HK-2 (cell line): ENCODE measurements around the gene OBSL1.

Experiments
- DNase-seq: peaks from one replicate; pipeline ENCODE4 v3.0.0-alpha.2; 2018; ENCODE audit not compliant: unreplicated experiment

The OBSL1 gene

DNA sequence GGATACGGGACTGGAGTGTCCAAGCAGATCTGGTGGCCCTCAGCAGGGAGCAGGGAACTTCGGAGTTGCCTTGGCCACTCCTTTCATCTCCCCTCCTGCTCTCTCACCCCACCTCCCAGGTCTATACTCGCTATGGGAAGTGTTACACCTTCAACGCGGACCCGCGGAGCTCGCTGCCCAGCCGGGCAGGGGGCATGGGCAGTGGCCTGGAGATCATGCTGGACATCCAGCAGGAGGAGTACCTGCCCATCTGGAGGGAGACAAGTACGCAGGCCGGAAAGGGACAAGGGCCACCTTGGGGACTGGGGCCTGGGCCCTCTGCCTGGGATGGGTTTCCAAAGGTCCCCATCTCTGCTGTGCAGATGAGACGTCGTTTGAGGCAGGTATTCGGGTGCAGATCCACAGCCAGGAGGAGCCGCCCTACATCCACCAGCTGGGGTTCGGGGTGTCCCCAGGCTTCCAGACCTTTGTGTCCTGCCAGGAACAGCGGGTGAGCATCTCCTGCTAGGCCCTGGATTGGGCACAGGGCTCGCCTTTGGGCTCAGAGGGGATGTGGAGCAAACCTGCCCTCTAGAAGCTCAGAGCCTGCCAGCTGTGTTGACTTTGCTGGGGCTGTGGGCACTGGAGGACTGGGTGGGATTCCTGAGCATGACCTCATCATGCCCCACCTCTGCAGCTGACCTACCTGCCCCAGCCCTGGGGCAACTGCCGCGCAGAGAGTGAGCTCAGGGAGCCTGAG, 39.5 kb downstream of the OBSL1 start:
- no peak for DNase-seq

DNA sequence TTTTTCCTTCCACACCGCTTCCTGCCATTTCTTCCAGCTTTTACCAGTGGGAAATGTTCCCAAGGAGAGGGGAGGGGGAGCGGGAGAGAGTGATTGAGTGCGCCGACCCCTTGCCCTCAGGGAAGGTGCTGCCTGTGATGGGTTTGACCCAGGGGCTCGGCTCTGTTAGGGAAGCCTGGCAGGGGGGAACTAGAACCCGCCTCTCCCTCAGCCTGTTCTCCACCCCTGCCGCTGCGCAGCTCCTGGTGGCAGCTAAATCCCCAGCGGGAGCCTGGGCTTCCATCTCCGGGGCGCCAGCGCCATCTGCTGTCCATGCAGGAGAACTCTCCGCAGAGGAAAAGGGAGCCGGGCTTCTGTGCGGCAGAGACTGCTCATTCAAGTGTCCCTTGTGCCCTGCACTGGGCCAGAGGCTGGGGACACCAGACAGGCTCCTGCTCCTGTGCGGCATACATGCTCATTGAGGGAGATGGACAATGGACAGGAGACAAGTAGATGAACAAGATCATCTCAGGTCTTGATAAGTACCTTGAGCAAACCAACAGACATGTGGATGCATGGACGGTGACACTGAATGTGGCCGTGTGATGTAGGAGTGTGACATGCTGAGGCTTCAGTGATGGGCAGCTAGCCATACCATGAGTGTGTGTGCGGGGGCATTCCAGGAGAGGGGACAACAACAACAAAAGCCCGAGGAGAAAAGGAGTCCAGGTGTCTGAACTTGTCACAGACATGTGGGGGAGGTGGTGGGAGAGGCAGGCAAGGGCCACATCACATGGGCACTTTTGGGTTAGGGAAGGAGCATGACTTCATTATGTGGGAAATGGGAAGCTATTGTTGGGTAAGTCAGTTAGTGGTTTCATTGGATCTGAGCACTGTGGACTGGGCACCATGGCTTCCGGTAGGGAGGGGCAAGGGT, 41.0 kb downstream of the OBSL1 start:
- peak; percentile 90 for DNase-seq

DNA sequence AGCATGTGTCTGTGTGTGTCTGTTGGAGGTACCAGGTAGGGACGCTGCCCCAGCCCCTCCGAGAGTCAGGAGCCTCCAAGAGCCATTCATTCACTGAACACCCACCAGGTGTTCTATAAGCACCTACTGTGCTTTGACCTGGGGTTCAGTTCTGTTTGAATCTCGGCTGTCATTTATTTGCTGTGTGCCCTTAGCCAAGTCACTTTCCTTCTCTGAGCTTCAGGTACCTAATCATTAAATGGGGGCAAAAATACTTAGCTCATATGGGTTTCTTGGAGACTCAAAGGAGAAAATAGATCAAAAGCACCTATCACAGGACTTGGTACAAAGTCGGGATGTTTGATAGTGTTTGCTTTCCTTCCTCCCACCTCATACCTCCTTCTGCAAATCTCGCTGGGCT, 43.9 kb downstream of the OBSL1 start:
- DNase-seq = no peak

DNA sequence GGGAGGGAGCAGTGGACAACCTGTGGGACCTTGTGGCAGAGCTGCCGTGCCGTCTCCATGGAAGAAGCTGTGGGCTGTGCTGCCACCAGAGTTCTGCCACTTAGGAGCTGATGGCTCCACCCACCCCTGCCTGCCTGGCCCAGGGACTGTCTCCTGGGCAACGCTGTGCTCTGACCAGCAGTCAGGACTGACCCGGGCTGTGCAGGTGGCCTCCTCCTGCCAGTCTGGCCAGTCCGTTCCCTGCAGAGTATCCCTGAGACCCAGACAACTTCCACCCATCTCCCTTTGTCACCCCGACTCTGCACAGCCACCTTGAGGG, 44.3 kb downstream of the OBSL1 start:
- no peak for DNase-seq

DNA sequence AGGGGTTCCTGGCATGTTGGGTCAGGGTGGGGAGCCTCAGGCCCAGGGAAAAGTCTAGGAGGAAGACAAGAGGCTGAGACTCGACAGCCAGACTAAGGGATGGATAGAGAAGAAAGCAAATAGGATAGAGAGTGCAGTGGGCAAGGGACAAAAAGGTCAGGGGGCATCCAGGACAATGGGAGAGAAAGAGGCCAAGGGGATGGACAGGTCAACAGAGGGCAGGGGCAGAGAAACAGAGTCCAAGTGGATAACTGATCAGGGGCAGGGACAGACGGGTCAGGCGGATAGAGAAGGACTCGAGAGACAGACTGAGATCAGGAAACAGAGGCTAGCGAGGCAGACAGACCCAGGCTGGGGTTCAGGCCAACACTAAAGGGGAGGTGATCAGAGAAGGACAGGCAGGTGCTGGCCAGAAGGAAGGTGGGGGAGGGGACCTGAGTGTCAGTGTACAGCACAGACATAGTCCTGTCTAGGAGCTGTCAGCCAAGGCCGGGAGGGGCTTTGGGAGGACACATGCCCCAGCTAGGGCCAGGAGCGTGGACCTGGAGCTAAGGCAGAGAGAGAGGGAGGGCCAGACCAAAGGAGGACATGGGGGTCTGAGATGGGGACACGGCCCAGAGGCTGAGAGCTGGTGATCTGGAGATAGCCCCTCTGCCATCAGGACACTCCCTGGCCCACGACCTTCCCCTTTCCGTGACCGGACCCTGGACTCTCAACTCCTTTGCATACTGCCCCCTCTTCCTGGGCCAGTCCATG, 44.8 kb downstream of the OBSL1 start:
- DNase-seq = no peak

DNA sequence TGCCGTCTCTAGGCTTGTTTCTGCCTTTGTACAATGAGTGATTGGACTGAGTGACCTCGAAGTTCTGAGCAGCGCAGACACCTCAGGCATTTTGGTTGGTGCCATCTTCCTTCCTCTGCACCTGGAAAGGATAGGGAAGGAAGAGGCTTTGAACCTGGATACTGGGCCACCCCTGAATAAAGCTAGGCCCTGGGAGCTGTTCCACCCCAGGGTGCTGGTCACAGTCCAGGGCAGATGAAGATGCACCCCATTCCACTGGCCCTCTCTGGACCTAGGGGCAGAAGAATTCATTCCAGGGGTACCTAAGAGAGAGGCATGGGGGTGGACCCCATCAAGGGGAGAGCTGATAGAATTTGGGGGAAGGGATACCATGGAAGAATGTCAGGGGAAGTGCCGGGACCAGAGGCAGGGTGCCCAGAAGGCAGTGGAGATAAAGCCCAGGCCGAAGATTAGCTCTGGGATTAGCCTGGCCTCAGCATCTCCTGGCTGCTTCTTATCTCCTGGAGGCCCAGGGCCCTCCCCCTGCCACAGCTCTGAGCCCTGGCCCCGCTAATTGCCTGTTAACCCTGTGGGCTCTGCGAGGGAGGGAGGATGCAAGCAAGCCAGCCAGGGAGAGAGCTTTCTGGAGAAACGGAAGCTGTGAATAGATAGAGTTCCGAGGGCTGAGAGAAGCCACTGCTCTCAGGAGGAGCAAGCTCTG, 45.7 kb downstream of the OBSL1 start:
- no peak for DNase-seq

DNA sequence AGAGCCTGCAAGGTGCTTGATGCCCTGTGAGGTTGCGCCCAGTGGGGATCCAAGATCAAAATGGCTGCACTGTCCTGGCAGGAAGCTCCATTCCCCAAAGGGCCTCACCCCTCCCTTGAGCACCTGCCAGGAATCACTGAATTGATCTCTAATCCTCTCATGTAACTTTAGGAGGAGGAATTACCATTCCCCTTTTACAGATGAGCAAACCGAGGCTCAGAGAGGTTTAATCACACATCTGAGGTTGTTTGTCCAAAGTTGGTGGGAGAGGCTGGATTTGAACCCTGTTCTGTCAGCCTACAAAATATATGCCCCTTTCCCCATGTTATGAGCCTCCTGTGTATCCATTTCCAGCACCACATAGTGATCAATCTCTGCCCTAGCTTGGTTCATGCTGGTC, 46.5 kb downstream of the OBSL1 start:
- DNase-seq = no peak

DNA sequence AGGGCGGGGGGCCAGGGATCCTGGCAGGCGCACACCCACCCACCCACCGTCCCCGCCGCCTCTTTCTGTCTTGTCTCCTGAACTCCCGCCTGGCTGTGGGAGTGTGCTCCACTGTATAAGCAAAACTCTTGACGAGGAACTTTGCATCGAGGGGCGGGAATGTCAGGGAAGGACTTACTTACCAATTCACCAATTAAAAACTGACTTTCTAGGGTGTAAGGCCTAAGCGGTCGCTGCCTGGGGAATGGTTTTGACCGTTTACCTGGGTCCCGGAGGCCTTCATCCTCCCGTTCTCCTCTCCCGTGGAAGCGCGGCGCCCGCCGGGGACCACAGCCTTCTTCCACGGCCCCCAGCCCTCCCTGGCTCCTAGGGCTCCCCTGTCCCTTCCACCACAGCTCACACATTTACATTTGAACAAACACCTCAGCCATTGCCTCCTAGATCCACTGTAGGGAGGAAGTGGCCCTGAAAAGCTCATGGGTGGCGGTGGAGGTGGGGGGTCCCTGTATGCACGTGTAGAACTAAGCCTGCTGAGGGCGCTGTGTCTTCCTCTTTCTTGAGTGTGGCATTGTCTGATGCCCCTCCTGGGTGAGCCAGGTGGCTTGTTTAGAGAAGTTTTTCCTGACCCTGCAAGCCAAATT, 48.2 kb downstream of the OBSL1 start:
- DNase-seq = no peak

DNA sequence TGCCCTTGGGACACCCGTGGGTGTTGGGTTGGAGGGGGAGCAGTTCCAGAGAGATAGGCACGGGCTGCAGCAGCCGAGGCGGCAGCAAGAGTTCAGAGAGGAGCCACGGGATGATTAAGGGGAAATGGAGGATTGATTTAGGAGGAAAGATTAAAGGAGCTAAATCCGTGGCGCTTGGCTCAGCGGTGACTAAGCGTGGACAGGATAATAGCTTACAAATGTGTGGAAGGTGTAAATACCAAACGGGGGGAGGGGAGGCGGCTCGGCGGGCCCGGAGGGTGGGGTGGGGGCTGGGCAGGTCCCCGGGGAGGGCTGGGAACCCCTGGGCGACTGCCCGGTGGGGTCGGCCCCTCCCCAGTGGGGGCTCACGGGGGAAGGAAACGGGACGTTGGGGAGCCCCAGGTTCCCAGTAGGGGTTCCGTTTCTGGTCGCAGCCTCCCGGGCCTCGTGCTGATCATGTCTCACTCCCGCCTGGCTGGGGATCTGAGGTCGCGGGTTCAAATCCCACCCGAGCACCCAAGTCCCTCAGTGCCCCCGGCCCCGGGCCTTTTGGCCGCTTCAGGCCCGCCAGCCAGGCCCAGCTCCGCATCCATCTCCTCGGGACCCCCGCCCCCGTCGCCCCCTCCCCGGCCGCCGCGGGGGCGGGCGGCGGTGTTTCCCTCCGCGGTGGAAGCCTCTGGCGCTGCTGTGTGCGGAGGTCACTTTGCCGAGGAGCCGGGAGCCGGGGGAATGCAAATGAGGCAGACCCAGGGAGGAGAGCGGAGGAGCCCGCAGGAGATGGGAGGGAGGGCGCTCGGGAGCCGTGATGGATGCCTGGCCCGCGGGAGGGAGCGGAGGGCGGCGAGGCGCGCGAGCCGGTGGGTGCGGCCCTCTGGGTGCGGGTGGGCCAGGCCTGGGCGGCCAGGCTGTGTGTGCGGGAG, 49.0 kb downstream of the OBSL1 start:
- peak; percentile 37 for DNase-seq

DNA sequence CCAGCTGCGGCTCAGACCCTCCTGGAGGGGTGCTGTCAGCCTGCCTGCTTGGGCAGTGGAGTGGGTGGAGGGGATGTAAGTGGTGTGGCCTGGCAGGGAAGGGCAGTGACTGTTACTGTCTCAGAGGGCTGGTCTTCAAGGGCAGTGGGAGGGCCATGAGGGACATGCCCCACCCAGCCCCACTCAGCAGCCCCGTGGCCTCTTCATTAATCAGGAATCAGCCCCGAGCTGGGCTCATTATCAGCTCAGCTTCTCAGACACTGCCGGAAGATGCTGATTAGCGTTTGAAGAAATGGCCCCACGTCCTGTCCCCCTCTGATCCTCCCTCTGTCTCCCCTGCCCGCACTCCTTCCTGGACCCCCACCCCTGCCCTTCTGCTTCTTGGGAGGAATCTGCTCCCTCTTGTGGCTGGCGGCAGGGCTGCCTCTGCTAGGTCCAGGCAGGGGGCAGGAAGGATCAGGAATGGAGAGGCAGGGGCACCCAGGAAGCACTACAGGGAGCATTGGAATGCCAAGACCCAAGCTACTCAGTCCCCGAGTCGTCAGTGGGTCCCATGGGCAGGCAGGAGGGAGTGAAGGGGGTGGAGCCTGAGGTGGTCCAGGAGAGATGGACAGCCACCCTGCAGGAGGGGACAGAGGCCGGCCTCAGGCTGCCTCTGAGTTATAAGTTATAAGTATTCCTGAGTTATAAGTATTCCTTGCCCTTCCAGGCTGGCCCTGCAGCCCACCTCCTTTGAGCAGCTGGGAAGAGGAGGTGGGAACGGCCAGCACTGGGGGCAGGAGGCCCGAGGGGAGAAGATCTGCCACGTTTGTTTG, 50.1 kb downstream of the OBSL1 start:
- DNase-seq = peak; percentile 65

DNA sequence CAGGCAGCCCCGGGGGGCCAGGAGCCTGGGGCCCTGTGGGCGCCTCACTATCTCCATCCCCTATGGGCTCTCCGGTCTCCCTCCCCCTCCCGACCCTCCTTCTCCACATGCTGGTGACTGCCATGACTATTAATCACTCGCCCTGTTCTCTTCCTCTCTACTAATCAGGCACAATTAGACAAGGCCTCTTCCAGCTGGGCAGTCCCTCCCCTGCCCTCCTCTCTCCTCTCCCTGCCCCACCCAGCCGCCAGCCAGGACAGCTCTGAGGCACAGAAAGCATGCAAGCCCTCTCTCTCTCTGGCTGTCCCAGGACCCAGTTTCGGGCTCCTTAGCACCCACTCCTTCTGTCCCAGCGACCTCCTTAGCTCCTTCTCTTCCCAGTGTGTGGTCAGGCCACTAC, 51.3 kb downstream of the OBSL1 start:
- no peak for DNase-seq

DNA sequence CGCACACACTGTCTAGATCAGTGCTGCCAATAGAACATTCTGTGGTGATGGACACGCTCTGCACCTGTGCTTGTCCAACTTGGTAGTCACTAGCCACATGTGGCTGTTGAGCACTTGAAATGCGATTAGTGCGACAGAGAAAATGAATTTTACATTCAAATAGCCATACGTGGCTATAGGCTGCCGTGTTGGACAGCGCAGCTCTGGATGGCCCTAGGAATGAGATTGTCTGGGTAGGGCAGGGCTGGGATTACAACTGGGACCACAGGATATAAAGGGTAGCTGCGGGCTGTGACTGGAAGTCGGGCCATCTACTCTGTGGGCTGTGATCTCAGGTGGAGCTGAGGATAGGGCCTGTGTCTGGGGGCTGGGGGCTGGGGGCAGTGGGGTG, 51.8 kb downstream of the OBSL1 start:
- no peak for DNase-seq

DNA sequence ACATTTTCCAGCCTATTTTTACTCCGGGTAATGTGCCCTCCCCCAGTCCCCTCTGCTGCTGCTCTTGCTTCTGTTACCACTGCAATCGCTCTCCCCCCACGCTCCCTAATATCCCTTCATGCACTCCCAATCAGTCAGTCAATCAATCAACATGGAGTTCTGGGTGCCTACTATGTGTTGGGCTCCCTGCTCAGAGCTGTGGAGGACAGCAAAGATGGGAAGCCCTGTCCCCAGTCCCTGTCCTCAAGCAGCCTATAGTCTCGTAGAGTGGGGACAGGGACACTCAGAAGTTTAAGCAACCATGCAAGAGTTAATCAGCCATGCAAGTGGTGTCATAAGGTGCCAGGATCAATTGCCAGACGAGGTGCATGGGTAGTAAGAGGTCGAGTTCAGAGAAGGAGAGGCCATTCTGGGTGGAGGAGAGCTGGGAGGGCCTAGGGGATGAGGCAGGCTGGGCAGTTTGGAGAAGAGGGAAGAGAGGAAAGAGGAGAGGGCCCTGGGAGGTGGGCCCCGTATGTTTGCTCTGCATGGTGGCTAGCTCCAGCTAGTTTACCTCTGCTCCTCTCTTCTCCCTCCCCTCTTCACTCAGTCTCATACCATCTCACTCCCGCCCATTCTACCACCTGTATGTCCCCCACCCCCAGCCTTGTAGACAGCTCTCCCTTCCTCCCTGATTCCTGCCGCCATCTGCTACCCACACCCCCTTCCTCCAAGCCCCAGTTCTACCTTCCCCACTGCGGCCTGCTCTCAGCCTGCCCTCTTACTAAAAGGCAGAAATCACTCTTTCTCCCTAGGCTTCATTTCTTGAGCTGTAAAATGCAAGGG, 53.2 kb downstream of the OBSL1 start:
- no peak for DNase-seq

DNA sequence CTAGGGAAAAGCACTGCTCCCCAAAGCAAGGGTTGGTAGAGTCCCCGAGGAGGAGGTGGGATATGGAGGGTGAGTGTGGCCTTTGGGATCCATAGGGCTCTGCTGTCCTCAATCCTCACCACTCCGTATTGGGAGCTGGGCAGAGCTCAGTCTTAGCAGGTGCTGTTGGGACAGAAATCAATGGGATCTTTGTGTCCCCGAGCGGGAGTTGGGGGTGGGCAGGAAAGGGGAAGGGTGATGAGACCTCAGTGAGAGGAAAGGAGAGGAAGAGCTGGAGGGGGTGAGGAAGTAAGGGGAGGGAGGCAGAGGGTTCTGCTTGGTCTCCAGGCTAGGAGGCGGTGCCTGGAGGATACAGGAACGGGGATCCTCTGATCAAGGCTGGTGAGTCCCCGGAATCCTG, 54.5 kb downstream of the OBSL1 start:
- DNase-seq = no peak

DNA sequence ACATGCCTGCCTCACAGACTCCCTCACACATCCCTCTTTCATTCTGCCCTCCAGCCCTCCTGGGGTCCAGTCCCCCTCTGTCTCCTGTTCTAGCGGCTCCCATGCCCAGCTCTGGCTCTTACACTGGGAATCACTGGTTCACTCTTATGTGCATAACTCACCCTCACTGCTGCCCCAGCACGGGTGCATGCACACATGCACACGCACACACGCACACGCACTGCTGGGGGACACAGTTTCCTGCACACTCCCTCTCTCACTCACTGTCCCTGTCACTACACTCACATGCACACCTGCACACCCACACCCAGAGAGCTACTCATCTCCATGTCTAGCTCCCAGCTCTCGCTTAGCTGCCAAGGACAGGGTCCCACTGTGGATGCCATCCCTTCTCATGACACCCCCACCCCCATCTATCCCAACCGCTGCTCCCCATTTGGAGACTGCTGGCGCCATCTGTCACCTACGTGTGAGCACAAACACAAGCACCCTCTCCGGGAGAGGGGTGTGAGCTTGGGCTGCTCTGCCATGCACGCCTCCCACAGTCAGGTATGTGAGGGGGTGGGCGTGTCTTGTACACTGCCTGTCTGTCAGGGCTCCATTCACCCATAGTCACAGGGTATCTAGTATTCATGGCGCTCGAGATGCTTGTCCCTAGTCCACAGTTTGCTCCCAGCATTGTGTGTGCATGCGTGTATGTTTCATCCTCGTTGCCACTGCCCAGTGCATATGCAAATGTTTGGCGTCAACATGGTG, 55.3 kb downstream of the OBSL1 start:
- no peak for DNase-seq

DNA sequence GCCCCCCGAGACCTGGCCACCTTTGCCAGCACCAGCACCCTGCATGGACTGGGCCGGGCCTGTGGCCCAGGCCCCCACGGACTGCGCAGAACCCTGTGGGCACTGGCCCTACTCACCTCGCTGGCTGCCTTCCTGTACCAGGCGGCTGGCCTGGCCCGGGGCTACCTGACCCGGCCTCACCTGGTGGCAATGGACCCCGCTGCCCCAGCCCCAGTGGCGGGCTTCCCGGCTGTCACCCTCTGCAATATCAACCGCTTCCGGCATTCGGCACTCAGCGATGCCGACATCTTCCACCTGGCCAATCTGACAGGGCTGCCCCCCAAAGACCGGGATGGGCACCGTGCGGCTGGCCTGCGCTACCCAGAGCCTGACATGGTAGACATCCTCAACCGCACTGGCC, 56.5 kb downstream of the OBSL1 start:
- DNase-seq = no peak

DNA sequence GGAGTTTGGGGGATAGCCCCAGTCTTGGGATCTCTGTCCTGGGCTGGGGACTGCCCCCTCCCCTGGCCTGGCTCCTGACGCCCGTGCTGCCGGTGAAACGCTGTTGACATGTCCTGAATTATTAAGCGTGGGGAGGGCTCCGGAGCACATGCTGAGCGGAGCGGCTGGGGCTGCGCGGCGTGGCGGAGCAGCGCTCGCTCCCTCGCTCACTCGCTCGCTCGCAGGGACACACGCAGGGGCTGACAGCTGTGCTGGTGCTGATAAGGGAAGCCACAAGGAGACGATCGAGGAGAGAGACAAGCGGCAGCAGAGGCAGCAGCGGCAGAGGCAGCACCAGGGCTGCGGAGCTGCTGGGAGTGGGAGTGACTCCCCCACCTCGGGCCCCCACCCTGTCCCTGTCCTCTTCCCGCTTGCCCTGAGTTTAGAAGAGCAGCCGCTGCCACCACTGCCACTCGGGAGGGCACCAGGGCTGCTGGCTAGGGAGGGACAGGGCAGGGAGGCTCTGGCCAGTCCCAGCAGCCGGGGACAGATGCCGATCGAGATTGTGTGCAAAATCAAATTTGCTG, 57.1 kb downstream of the OBSL1 start, which contains the start of gene ASIC4:
Gene ASIC4, plus strand, starts transcription at position 287 of the 566 bp plus-strand sequence. Its CDS starts 243 bp downstream, at position 530.
- no peak for DNase-seq
